Limb (tissue), 2 donors: ENCODE data around the gene FPR1.
A peak's percentile ranks its signal among the peaks of the same experiment; 100 is the strongest.
"Not testable (repeated sequence)": the region's sequence is repeated elsewhere in the genome, so short reads cannot be mapped to it uniquely, and the experiment has no call there.

Source experiments
- DNase-seq, 2 donors: peaks; one replicate each; pipeline ENCODE4 v3.0.0-alpha.2; 2016; ENCODE audit errors: extremely low spot score in 2 of 2

Gene FPR1

GRCh38 chr19:51779703-51780102 lies 28.0 kb upstream of the FPR1 start:
- DNase-seq, result no peak

DNA sequence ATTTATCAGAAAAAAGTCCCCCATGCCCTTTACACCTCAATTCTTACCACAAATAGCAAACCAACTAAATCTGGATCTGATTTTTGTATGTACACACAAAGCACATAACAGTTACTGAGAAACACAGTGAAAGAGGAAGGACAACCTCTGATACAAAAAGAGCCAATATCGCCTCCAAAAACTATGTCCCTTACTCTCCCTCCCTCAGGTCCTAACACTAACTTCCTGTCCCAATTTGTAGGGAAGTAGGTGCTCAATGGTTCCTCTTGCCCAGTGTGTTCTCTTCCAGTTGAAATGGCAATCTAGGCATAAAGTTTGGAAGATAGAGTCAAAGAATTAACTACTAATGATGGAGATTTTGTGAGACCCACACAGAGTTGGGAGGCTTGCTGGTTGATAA lies 27.5 kb upstream of the FPR1 start:
- DNase-seq, result no peak

DNA sequence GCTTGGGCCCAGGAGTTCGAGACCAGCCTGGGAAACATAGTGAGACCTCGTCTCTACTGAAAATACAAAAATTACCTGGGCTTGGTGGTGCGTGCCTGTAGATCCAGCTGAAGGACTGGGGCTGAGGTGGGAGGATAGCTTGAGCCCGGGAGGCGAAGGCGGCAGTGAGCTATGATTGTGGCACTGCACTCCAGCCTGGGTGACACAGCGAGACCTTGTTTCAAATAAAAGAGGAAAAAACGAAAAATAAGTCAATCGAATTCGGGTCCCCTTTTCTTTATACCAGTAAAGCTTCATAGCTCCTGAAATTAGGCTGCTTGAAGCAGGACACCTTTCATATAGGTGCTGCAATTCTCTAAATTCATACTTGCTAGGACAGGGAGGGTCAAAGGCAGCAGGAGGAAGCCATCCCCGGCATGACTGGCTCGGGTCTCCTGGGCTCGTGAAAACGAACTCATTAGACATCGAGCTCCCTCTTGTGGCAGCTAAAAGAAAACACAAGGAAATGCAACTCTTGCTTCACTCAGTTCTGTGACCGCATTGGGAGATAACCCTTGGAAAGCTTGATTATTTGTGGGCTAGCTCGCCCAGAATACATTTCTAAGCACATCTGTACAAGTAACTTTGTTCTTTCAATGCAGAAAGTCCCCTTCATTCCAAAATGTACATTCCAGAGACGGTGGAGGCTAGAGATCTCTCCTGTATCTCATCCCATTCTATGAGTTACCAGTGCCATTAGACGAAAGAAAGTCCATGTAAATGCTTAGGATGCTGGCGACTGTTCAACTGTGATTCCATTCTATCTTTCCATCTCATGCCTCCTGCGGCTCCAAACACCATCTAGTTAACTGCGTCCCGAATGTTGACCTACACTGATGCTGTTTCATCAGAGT lies 26.1 kb upstream of the FPR1 start:
- DNase-seq, result peak; percentile 57 to 84

DNA sequence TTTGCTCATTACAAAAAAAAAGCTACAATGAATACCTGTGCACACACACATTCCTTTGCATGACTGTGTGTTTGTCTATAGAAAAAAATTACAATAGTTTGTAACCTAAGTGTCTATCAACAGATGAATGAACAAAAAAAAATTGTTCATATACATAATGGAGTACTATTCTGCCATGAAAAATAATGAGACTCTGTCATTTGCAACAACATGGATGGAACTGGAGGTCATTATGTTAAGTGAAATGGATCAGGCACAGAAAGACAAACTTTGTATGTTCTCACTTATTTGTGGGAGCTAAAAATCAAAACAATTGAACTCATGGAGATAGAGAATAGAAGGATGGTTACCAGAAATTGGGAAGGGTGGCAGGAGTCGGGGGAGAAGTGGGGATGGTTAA lies 24.9 kb upstream of the FPR1 start:
- not testable (repeated sequence) for DNase-seq

- no peak for DNase-seq
Measured at GRCh38 chr19:51772977-51773376, 21.3 kb upstream of the FPR1 start.

DNA sequence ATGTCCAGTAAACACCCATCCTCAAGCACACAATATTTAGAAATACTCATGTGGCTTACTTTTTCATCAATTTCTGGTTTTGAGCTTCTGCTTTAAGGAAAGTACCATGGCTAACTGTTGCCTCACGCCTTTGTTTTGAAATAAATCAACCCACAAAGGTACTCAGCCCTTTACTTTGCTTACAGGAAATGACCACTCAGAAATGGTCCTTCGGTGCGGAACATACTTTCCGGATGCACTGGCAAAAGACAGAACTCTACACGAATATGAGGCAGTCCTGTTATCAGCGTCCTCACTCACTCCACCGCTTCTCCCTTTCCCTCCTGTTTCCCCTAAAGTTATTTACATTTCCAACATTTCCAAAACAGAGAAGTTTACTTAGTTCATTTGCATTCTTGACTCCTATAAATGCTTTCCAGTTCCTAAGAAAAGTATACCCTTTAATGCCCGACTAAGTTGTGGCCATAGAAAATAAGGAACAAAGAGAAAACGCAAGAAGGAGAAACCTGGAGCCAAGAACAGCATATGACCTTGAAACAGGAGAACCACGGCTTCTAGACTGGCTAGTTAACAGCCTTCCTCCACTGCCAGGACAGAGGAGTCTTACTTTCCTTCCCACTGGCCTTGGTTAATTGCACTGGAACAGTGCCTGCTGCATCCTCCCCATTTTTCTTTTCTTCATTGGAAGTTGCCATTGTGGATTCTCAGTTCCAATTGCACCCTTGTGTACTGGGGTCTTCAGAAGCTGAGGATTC lies 19.9 kb upstream of the FPR1 start:
- DNase-seq, result no peak

- no peak for DNase-seq
Measured at GRCh38 chr19:51766461-51766860, 14.8 kb upstream of the FPR1 start.

DNA sequence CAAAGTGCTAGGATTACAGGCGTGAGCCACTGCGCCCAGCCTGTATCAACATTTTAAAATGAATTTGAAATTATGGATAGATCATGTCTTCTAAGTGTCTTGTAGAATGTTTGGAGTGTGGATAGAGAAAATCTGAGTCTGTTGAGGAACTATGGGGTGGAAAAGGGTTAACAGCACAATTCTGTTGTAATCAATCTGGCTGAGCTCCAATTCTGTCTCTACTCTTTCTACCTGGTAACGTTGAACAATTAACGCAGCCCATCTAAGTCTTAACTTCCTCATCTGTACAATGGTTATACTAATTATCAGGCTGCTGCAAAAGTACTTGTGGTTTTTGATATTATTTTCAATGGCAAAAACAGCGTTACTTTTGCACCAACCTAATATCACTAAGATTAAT lies 13.4 kb upstream of the FPR1 start:
- no peak for DNase-seq

GRCh38 chr19:51761696-51762095 lies 10.0 kb upstream of the FPR1 start:
- no peak for DNase-seq

GRCh38 chr19:51760697-51761356 lies 9.1 kb upstream of the FPR1 start, which contains the start of gene FPR2:
Gene FPR2 (plus strand): TSS chr19:51761180. CDS start chr19:51768659, 7,479 bp downstream.
- DNase-seq, result no peak

DNA sequence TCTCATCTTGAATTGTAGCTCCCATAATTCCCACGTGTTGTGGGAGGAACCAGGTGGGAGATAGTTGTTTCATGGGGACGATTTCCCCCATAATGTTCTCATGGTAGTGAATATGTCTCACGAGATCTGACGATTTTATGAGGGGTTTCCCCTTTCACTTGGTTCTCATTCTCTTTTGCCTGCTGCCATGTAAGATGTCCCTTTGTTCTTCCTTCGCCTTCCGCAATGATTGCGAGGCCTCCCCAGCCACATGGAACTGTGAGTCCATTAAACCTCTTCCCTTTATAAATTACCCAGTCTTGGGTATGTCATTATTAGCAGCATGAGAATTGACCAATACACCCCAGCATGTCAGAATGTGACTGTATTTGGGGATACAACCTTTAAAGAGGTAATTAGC lies 3.9 kb upstream of the FPR1 start:
- DNase-seq, result no peak

GRCh38 chr19:51754770-51755169 lies 3.1 kb upstream of the FPR1 start:
- DNase-seq, result no peak

DNA sequence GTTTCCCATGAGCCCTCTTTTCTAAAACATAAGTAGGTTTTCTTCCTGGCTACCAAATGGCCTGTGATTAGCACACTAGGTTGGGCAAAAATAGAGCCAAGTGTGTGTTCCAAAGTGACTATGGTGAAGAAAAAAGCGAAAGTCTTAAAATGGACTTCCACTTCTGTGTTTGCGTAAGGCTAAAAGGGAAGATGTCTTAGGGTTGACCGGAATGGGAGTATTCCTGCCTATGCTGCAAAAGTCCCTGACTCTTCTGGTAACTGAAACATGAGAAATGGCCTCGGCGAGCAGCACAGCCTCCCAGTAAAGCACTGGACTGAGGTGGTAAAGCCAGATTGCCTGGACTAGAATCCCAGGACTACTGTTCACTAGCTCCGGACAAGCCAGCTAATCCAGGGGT lies 2.4 kb upstream of the FPR1 start:
- no peak for DNase-seq

DNA sequence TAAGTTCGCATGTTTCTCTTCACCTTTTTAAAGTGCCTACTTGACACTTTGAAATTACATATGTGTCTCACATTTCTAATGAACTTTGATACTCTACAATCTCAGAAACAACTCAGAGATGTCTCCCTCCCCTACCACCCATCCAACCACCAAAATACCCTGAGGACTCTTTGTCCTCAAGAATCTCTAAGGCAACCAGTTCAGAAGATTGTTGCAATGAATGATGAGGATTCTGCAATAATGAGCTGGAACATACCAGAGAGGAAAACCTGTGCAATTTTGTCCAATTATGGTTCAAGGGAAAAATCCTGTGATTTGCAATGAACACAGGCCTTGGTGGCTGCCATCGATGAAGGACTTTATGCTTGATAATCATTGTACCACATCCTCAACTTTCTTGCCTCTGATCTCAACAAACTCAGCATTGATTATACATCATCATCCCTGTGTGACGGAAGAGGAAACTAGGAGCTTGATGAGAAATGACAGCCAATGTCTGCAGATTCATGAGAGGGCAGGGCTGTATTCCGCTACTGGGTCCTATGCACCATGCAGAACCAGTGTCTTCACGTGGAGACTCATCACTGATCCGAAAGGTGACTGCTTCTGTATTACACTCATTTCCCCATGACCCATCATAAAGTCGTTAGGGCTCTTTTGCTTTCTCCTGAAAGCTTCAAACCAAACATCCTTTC lies 1.1 kb downstream of the FPR1 start:
- no peak for DNase-seq

GRCh38 chr19:51749979-51750378 lies 1.7 kb downstream of the FPR1 start:
- DNase-seq, result no peak

GRCh38 chr19:51746731-51747130 lies 4.9 kb downstream of the FPR1 start:
- DNase-seq, result no peak

DNA sequence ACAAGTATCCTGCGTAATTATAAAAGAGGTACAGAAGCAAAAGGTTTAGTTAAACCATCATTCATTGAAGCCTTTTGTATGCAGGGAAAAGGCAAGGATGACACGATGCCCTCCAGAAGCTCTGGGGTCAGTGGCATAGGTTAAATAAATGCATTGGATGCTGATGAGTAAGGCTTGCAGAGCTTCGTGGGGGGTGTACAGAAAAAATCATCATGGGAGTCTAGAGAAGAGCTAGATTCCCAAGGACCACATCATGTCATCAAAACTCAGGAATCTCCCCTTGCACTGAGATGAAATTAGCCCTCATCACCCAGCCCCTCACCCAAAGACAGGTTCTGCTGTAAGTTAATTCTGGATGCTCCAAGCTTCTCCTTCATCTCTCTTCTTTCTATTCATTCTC lies 8.3 kb downstream of the FPR1 start:
- DNase-seq, result no peak

DNA sequence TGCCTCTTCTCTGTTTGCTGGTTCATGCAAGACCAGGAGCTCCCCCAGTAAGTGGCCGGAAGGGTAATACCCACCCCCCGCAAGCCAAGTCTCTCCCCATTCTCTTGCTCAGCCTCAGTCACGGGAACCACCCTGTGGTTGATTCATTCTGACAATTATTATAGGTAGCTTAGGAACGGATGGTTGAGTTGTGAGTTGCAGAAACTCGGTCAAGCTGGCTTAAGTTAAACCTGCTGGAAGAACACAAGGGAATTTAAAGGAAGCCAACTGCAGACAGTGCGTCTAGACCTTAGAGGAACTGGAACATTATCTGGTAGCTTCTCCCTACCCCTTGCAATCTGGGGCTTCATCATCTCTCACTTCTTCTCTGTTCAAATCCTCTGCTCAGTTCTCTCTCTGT lies 8.9 kb downstream of the FPR1 start:
- no peak for DNase-seq

GRCh38 chr19:51740356-51740755 lies 11.3 kb downstream of the FPR1 start:
- DNase-seq, result no peak

DNA sequence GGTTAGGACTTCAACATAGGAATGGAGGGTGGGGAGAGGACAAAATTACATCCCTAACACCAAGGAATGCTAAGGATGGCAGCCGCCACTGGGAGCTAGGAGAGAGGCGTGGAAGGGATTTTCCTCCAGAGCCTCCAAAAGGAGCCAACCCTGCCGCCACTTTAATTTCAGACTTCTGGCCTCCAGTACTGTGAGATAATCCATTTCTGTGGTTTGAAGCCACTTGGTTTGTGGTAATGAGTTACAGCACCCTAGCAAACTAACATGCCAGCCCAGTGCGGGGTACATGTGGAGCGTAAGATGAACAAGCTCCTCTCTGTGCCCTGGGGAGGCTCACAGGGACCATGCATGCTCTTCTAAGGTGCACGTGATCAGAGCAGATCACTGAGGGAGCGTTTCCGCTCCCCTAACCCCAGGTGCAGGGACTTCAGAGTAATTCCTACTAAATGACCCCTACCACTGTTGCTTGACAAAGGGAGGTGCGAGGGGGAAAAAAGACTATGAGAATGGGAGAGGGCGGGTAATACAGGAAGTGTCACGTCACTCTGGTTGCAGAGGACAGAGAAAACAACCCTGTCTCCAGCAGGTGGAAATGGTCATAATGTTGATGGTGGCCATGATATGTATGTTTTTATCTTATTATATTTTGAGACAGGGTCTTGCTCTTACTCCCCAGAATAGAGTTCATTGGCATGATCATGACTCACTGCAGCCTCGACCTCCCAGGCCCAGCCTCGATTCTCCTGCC lies 12.0 kb downstream of the FPR1 start:
- DNase-seq, result no peak

DNA sequence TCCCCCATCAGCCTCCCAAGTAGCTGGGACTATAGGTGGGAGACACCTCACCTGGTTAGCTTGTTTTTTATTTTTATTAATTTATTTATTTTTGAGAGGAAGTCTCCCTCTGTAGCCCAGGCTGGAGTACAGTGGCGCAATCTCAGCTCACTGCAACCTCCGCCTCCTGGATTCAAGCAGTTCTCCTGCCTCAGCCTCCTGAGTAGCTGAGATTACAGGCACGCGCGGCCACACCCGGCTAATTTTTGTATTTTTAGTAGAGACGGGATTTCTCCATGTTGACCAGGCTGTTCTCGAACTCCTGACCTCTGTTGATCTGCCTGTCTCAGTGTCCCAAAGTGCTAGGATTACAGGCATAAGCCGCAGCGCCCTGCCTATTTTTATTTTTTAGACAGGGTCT lies 13.2 kb downstream of the FPR1 start:
- DNase-seq, result not testable (repeated sequence)
